Ovary (tissue), 9 donors: Measurements from ENCODE around the gene UBE2E1. TPM values are rescaled to one million over a fixed set of nuclear protein-coding genes. Genes with fewer than 3 reads are reported as not detected.

ENCODE experiments used
- DNase-seq, 5 donors: peaks; one replicate each; pipeline ENCODE4 v3.0.0-alpha.2; 2019 to 2020
- H3K27ac ChIP-seq, 2 donors: fragments of 200-600 bp; one replicate each; pipeline versions ENCODE4 v1.5.1 to v1.8.0; 2019 to 2022
- H3K27me3 ChIP-seq: fragments of 200-600 bp; one replicate; pipeline ENCODE4 v1.8.0; 2022
- H3K36me3 ChIP-seq: fragments of 200-600 bp; sonication (generic); one replicate; pipeline ENCODE4 v1.5.1; 2019
- H3K4me1 ChIP-seq: one replicate; pipeline ENCODE4 v1.8.1; 2013; ENCODE audit warnings: mild to moderate bottlenecking, moderate library complexity; ENCODE audit not compliant: insufficient read depth
- H3K4me3 ChIP-seq: fragments of 200-600 bp; sonication (generic); one replicate; pipeline ENCODE4 v1.5.1; 2017
- H3K9me3 ChIP-seq, 2 donors: fragments of 200-600 bp in 1 of 2; sonication (generic) in 1 of 2; one replicate each; pipeline versions ENCODE4 v1.5.1 to v1.8.1; 2013 to 2019; ENCODE audit warnings: mild to moderate bottlenecking in 1 of 2, moderate library complexity in 1 of 2
- EP300 ChIP-seq: sonication (generic); formaldehyde crosslinking; IDR thresholded peaks from one replicate; pipeline ENCODE4 v1.6.1; 2017; ENCODE audit warnings: antibody characterized with exemption
- POLR2A ChIP-seq: fragments of 450-650 bp; IDR thresholded peaks from one replicate; pipeline ENCODE4 v1.6.1; 2017; ENCODE audit warnings: antibody characterized with exemption, mild to moderate bottlenecking, moderate library complexity
- WGBS, 3 donors: extraction: QIAGEN DNeasy Blood & Tissue Kit in 1 of 3; methylation state at CpG; one replicate each; pipeline versions ENCODE4 v1.1.5 to v1.1.7; 2013 to 2017; 5-methylcytosine and 5-hydroxymethylcytosine counted together
- intact Hi-C, 4 donors: fragments of 100-400 bp; cut with DNase I; formaldehyde crosslinking; loops; one replicate each; pipeline versions ENCODE4 v1.11.0 to v1.15.1; 2022 to 2023
- polyA plus RNA-seq, 2 donors: library from polyadenylated mRNA; stranded (reverse); fragments of 200-250 nt in 1 of 2; fragments of 350-450 nt in 1 of 2; fragmentation: Illumina TruSeq in 1 of 2; extraction: RNeasy Lipid Tissue Mini Kit (QIAGEN cat#74804) in 1 of 2; gene quantifications; one replicate each; pipeline ENCODE4 v1.2.3, GENCODE V29; 2013 to 2014
- total RNA-seq, 7 donors: library from RNA; depleted of rRNA in 2 of 7; stranded (reverse); fragments of >200 nt in 2 of 7; fragmentation: NEBNext Ultra II Directional in 3 of 7; extraction: Animal tissue kit (Norgen Biotek cat#: 25700) in 3 of 7; gene quantifications; one replicate each; pipeline versions ENCODE4 v1.1.0 to v1.2.4, GENCODE V29; 2016 to 2023
- TF ChIP-seq, protein P1 (sequence below), 3 donors: fragments of 450-650 bp in 2 of 3; fragments of 200-600 bp in 1 of 3; IDR thresholded peaks; one replicate each; pipeline versions ENCODE4 v1.5.1 to v1.8.0; 2016 to 2022; ENCODE audit warnings: antibody characterized with exemption in 3 of 3, mild to moderate bottlenecking in 1 of 3
- donor health status: DM: no; HTN: no; CAD: no; lungs with moderate emphysema.
- donor health status: DM: no; HTN: no; CAD: no.
- donor health status: Bipolar disorder and iron deficiency.
- donor health status: DM: yes; HTN: yes; CAD: no.
- donor health status: DM: no; HTN: no; CAD: no.
- donor health status: DM: yes; HTN: yes; CAD: no.

UBE2E1 gene
- total and polyA plus RNA-seq, 9 donors, result 65.2 to 133 (median 76.7) TPM

DNA sequence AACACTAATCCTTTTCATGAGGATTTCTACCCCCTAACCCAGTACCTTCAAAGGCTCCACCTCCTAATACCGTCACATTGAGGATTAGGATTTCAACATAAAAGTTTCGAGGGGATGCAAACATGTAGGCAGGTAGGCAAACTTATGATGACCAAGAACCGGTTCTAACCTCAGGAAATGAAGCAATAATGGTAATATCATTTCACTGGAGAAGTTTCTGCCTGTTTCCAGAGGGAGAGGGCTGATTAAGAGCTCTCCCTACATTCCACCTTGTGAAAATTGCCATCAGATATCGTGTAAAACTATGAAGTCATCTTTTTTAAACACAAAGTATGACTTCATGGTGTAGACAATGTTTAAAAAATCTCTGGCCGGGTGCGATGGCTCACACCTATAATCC lies 79.5 kb downstream of the UBE2E1 start:
- Histone ChIP-seq H3K9me3 (no peaks in the 10 kb centered on the region), H3K27me3 (no peaks in the 10 kb centered on the region), H3K27ac (no peak overlapping the region), H3K4me1 (no peaks in the 10 kb centered on the region), H3K36me3 (no peaks in the 10 kb centered on the region), H3K4me3 (no peak overlapping the region)
- intact Hi-C loops, result no loop called here
- DNase-seq, result no peak
- TF ChIP-seq, protein P1, sequence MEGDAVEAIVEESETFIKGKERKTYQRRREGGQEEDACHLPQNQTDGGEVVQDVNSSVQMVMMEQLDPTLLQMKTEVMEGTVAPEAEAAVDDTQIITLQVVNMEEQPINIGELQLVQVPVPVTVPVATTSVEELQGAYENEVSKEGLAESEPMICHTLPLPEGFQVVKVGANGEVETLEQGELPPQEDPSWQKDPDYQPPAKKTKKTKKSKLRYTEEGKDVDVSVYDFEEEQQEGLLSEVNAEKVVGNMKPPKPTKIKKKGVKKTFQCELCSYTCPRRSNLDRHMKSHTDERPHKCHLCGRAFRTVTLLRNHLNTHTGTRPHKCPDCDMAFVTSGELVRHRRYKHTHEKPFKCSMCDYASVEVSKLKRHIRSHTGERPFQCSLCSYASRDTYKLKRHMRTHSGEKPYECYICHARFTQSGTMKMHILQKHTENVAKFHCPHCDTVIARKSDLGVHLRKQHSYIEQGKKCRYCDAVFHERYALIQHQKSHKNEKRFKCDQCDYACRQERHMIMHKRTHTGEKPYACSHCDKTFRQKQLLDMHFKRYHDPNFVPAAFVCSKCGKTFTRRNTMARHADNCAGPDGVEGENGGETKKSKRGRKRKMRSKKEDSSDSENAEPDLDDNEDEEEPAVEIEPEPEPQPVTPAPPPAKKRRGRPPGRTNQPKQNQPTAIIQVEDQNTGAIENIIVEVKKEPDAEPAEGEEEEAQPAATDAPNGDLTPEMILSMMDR (IDR thresholded peaks at IDR 0.05), result no peak
- TF ChIP-seq POLR2A, result no peak
- no peak for TF ChIP-seq EP300
- 89 to 94% (median 93%) methylated on average over 6 of the region's 6 CpGs for WGBS, 3 donors

DNA sequence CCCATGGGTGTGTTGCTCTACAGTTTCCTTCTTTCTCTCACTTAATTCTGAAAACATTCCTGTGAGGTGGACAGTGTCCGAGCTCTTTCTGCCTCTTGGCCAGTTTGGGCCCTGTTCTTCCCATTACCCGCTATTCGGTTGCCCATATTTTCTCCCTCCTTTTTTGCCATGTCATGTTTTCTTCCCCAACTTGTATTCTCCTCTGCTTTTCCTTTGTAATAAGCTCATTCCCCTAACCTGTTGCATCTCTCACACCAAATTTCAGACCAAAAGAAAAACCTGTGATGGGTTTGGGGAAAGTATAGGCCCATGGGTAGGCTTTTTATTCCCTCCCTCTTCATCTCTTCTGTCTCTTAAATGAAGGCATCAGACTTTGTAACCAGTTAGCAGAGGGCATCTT lies 80.6 kb downstream of the UBE2E1 start:
- no peaks in the 10 kb centered on the region for H3K36me3 ChIP-seq
- no peak for TF ChIP-seq POLR2A
- TF ChIP-seq, protein P1 (IDR thresholded peaks at IDR 0.05), result no peak
- no peak for TF ChIP-seq EP300
- H3K9me3 ChIP-seq, result no peaks in the 10 kb centered on the region
- H3K4me3 ChIP-seq, result no peak overlapping the region
- H3K4me1 ChIP-seq, result no peaks in the 10 kb centered on the region
- intact Hi-C loops, result no loop called here
- no peaks in the 10 kb centered on the region for H3K27me3 ChIP-seq
- 91 to 93% (median 93%) methylated on average over 3 of the region's 3 CpGs for WGBS, 3 donors
- no peak for DNase-seq
- H3K27ac ChIP-seq, result no peak overlapping the region

DNA sequence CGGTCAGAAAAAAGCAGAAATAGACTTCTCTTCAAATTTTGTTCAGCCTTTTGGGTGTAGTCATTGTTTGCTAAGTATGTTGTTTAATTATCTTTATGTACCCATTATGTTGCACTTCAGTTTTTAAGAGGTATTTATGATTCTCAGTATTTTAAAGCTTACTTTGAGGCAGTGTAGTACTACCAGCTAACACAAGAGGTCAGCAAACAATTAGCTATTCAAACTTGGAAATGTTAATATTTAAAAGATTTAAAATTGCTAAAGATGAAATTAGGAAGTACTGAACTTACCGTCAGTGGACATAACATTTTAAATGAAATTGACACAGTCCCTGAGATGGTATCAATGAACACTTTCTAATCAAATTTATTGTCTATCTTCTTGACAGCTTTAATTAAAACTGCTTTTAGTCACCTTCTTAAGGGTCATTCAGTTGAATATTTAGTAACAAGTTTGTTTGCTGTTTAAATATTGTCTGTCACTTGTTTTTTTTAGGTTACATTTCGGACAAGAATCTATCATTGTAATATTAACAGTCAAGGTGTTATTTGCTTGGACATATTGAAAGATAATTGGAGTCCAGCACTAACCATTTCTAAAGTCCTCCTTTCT lies 83.0 kb downstream of the UBE2E1 start:
- 60 to 65% (median 61%) methylated on average over 3 of the region's 3 CpGs for WGBS, 3 donors
- H3K9me3 ChIP-seq, result no peaks in the 10 kb centered on the region
- H3K4me1 ChIP-seq, result no peaks in the 10 kb centered on the region
- no peak overlapping the region for H3K4me3 ChIP-seq
- no peaks in the 10 kb centered on the region for H3K36me3 ChIP-seq
- intact Hi-C loops, result no loop called here
- H3K27me3 ChIP-seq, result no peaks in the 10 kb centered on the region
- no peak for TF ChIP-seq EP300
- TF ChIP-seq, protein P1 (IDR thresholded peaks at IDR 0.05), result peak; percentile 25 to 65 (median 63)
- no peak overlapping the region for H3K27ac ChIP-seq
- no peak for DNase-seq

DNA sequence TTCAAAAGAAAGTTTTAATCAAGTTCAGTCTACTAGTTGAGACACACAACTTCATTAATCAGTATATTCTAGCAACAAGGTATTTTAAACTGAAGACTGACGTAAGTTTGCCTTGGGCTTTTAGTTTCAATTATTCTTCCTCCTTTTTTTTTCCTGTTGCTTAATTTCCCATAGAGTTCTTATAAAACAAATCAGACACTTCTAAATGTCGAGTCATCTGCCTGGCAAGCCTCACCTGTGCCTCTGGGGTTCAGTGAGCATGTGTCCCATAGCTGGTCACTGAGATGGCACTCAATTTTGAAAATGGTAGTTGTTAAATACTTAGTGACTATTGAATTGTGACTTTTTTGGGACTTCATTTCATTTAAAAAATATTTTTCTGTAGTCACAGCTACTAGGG lies 83.6 kb downstream of the UBE2E1 start:
- no peak for DNase-seq
- H3K4me3 ChIP-seq, result no peak overlapping the region
- no peaks in the 10 kb centered on the region for H3K36me3 ChIP-seq
- H3K9me3 ChIP-seq, result no peaks in the 10 kb centered on the region
- 86 to 90% (median 88%) methylated on average over 2 of the region's 2 CpGs for WGBS, 3 donors
- intact Hi-C loops, result no loop called here
- TF ChIP-seq POLR2A, result no peak
- TF ChIP-seq, protein P1 (IDR thresholded peaks at IDR 0.05), result no peak
- no peak overlapping the region for H3K27ac ChIP-seq
- H3K27me3 ChIP-seq, result no peaks in the 10 kb centered on the region
- no peaks in the 10 kb centered on the region for H3K4me1 ChIP-seq
